Transverse colon (tissue), 4 donors: Measurements from ENCODE around the gene SHB.

Source experiments
- CTCF ChIP-seq, 5 experiments: fragments of 200-600 bp in 3 of 5; fragments of 450-650 bp in 2 of 5; sonication (generic) in 3 of 5; IDR thresholded peaks; 1 replicate in 2 of 5; 2 replicates in 3 of 5; pipeline ENCODE4 v1.5.1; 2016 to 2017; ENCODE audit warnings: antibody characterized with exemption in 5 of 5, inconsistent platforms in 3 of 5, mild to moderate bottlenecking in 2 of 5, moderate library complexity in 1 of 5
- POLR2AphosphoS5 ChIP-seq, 3 donors: sonication (generic); formaldehyde crosslinking; IDR thresholded peaks; one replicate each; pipeline ENCODE4 v1.6.1; 2016; ENCODE audit warnings: antibody characterized with exemption in 3 of 3

GRCh38 chr9:38003230-38003629 is 65.8 kb downstream of the SHB start:
- TF ChIP-seq CTCF (IDR thresholded peaks at IDR 0.05) (no peak), POLR2AphosphoS5 (IDR thresholded peaks at IDR 0.05) (no peak)
